Activated CD4-positive, CD25-positive, alpha-beta regulatory T cell treated with anti-CD3 and anti-CD28 coated beads, Interleukin-2, amount 50 U/mL, for 16 hours (primary cell): ENCODE measurements around the gene ZCCHC14.

ENCODE experiments used
- DNase-seq: peaks from one replicate; pipeline ENCODE4 v3.0.0-alpha.2; 2020; ENCODE audit warnings: low read depth, low spot score

ZCCHC14 gene

GRCh38 chr16:87457061-87457611, 35.7 kb downstream of the ZCCHC14 start:
- DNase-seq, result no peak

GRCh38 chr16:87454391-87454790, 38.4 kb downstream of the ZCCHC14 start:
- no peak for DNase-seq

- DNase-seq, result no peak
Measured at GRCh38 chr16:87453326-87453725, 39.5 kb downstream of the ZCCHC14 start.

- DNase-seq, result no peak
Measured at GRCh38 chr16:87451563-87452210, 41.1 kb downstream of the ZCCHC14 start.

GRCh38 chr16:87448866-87449265, 44.0 kb downstream of the ZCCHC14 start:
- no peak for DNase-seq

- no peak for DNase-seq
Measured at GRCh38 chr16:87447323-87447722, 45.5 kb downstream of the ZCCHC14 start.

- DNase-seq, result no peak
Measured at GRCh38 chr16:87446479-87446878, 46.3 kb downstream of the ZCCHC14 start.

GRCh38 chr16:87445486-87445885, 47.3 kb downstream of the ZCCHC14 start:
- DNase-seq, result no peak

- no peak for DNase-seq
Measured at GRCh38 chr16:87443964-87444363, 48.9 kb downstream of the ZCCHC14 start.

- DNase-seq, result no peak
Measured at GRCh38 chr16:87443016-87443415, 49.8 kb downstream of the ZCCHC14 start.

- no peak for DNase-seq
Measured at GRCh38 chr16:87442581-87442966, 50.2 kb downstream of the ZCCHC14 start.

GRCh38 chr16:87441886-87442580, 50.8 kb downstream of the ZCCHC14 start:
- DNase-seq, result no peak

GRCh38 chr16:87439926-87440325, 52.9 kb downstream of the ZCCHC14 start:
- no peak for DNase-seq

- no peak for DNase-seq
Measured at GRCh38 chr16:87438611-87438985, 54.2 kb downstream of the ZCCHC14 start.

GRCh38 chr16:87437911-87438610, 54.8 kb downstream of the ZCCHC14 start:
- no peak for DNase-seq

- DNase-seq, result no peak
Measured at GRCh38 chr16:87437327-87437726, 55.5 kb downstream of the ZCCHC14 start.

- DNase-seq, result no peak
Measured at GRCh38 chr16:87436225-87437172, 56.3 kb downstream of the ZCCHC14 start.

GRCh38 chr16:87435372-87436224, 57.2 kb downstream of the ZCCHC14 start:
- no peak for DNase-seq

- no peak for DNase-seq
Measured at GRCh38 chr16:87434146-87434667, 58.6 kb downstream of the ZCCHC14 start.

- DNase-seq, result no peak
Measured at GRCh38 chr16:87432330-87432915, 60.4 kb downstream of the ZCCHC14 start.
